Endothelial cell of umbilical vein (primary cell): ENCODE measurements around the gene MIER3.

Experiments used
- EZH2 ChIP-seq: IDR thresholded peaks from 2 replicates; pipeline ENCODE4 v1.6.1; 2012; ENCODE audit warnings: borderline replicate concordance, low read depth, mild to moderate bottlenecking, moderate library complexity, low read length, inconsistent platforms; ENCODE audit not compliant: severe bottlenecking
- POLR2A ChIP-seq: IDR thresholded peaks from 2 replicates; pipeline ENCODE4 v1.6.1; 2012; ENCODE audit warnings: low read depth, mild to moderate bottlenecking, control low read depth, low read length

GRCh38 chr5:56896763-56897162 is 55.2 kb downstream of the MIER3 start:
- TF ChIP-seq POLR2A (no peak), EZH2 (no peak)
